HG02852 (cell line): ENCODE measurements around the gene NKX1-1.
"Not testable (repeated sequence)": the region's sequence is repeated elsewhere in the genome, so short reads cannot be mapped to it uniquely, and the experiment has no call there.

ENCODE experiments used
- ATAC-seq: cut with Tn5 transposase; IDR thresholded peaks from one replicate; pipeline ENCODE4 v1.9.1; 2021; ENCODE audit warnings: mild to moderate bottlenecking, moderate library complexity; ENCODE audit not compliant: unreplicated experiment

Gene NKX1-1

GRCh38 chr4:1405636-1406393, 427 bp downstream of the NKX1-1 start:
- ATAC-seq = no peak

DNA sequence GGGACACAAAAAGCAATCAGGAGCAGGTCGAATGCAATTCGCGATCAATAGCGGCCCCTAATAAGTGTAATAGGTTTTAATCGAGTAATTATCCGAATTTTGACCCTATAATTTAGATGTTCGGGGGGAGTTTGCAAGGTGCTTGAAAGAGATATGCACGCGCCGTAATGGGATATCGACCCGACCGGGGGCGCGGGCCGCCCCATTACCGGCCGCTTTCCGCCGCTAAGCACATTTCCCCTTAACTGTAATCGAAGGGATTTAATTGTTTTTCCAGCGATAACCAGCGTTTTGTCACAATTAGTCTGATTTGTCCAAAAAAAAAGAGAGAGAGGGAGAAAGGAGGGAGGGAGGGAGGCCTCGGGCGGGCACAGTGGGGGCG, 997 bp downstream of the NKX1-1 start:
- ATAC-seq = no peak

DNA sequence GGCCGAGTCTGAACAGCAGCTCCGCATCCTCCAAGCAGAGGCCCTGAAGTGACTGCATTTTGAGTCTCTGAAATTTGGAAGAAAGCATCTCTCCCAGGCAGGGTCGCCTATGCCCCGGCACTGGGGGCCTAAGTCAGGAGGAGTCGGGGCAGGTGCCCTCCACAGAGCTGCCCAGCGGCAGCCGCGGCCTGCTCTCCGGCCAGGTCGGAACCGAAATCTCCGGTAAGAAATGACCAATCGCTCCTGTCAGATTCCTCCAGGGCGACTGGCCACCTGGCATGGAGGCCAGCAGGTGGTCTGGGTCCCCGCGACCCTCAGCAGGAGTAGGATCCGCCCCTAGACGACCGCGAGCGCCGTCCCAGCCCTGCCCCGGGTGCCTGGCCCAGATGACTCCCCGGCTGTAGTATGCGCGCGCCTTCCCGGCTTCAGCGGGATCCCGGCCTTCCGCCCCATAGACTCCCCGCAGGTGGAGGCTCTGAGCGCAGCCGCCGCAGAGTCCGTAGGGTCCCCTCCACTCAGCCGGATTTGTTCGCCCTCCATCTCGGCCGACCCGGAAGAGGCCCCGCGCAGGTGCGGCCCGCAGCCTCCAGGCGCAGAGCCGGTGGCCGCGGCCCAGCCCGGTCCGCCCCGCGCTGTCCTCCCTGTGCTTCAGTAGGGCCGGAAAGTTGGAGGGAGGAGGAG, 1.5 kb downstream of the NKX1-1 start:
- ATAC-seq = no peak

DNA sequence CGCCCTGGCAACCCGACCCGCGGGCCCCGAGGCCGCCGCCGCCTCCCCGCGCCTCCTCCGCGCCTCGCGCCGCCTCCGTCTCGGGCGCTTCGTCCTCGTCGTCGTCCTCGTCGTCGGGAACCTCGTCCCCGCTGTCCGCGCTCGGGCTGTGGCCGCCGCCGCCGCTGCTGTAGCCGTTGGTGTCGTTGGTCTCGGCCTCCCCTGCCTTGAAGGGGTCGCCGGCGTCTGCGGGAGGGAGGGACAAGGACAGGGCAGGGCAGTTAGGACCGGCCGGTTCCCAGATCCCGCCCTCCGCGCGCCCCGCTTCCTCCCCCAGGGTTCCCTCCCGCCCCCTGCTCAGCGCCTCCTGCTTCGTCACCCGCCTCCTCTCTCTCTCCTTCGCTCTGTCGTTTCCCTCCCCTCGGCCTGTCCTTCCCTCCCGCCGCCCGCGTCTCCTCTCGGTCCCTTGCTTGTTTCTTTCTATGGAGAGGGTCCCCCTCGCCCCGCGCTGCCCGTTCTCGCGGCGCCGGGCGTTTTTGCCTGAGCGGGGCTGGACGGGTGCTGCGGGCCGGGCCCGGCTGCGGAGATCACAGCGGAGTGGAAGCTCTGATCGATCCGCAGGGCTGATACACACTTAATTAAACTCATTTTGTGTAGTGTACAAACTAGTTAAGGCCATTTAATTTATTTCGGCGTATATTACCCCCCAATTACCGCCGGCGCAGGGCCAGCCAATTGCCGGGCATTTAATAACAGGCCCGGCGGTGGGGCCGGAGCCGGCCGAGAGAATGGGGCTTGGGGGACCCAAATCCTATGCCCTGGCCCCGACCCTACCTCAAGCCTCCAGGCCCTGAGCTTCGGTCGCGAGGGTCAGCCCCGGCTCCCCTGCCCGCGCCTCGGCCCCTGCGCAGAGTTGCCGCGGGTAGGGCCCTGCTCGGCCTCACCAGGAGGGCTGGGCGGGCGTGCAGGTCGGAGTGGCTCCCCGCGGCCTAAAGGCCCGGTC, 2.4 kb downstream of the NKX1-1 start:
- ATAC-seq = no peak

DNA sequence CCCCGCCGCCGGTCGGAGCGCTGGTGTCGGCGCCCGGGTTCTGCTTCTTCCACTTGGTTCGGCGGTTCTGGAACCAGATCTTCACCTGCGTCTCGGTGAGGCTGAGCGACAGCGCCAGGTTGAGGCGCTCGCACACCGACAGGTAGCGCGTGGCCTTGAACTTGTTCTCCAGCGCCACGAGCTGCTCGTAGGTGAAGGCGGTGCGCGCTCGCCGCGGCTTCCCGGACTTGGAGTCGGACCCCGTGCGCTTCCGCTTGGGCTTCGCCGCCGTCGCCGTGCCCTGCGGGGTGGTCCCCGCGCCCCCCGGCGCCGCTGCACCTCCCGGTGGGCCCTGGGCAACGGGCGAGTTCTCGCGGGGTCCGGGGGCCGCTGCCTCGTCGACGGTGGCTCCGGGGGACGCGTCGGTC, 3.1 kb downstream of the NKX1-1 start:
- no peak for ATAC-seq

DNA sequence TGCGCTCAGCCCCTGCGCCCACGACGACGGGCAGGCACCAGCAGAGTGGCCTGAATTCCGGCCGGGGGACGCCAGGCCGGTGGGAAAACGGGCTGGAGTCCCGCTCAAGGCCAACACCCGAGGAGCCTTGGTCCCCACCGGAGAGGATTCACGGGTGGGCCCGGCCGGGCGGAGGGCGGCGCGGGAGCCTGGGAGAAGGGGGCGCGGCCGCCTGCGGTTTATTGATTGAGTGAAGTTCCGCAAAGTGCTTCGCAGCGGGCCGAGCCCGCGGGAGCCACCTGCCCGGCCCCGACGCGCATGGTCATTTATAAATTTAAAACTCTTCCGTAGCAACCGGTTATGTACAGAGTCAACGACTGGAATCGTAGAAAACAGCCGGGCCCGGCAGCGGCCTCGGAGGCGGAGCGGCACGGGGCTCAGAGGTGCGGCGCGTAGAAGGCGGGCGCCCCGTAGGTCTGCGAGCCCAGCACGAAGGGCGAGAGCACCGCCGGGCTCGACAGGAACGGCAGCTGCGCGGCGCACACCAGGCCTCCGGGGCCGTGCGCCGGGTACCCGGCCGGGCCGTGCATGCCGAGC, 3.6 kb downstream of the NKX1-1 start:
- ATAC-seq = no peak

GRCh38 chr4:1402021-1402515, 4.2 kb downstream of the NKX1-1 start:
- ATAC-seq = no peak

GRCh38 chr4:1401409-1402020, 4.7 kb downstream of the NKX1-1 start:
- ATAC-seq = no peak

- no peak for ATAC-seq
Observed at GRCh38 chr4:1400831-1401408, 5.3 kb downstream of the NKX1-1 start.

DNA sequence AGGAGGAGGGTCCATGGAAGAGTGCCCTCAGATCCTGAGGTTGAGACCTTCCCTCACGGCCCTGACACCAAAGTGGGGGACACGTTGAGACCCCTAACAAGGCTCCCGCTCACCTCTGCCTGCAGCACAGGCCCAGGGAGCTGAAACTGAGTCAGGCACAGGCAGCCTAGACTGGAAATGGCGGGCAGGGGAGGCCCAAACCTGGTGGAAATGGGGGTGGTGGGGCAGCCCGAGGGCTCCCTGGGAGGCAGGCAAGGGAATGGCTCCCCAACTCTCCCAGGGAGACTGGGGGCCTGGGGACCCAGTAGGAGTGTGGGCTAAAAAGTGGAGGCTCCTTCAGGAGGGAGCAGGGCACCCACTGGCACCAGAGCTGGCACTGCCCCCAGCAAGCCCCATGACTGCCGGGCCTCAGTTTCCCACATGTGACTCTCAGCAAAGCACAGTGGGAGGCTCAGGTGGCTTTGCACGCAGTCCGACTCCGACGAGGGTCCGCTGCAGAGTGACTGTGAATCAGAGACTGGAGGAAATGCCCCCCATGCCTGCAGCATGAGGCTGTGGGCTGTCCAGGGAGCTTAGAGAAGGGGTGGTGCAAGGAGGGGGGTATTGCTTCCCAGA, 5.9 kb downstream of the NKX1-1 start:
- no peak for ATAC-seq

DNA sequence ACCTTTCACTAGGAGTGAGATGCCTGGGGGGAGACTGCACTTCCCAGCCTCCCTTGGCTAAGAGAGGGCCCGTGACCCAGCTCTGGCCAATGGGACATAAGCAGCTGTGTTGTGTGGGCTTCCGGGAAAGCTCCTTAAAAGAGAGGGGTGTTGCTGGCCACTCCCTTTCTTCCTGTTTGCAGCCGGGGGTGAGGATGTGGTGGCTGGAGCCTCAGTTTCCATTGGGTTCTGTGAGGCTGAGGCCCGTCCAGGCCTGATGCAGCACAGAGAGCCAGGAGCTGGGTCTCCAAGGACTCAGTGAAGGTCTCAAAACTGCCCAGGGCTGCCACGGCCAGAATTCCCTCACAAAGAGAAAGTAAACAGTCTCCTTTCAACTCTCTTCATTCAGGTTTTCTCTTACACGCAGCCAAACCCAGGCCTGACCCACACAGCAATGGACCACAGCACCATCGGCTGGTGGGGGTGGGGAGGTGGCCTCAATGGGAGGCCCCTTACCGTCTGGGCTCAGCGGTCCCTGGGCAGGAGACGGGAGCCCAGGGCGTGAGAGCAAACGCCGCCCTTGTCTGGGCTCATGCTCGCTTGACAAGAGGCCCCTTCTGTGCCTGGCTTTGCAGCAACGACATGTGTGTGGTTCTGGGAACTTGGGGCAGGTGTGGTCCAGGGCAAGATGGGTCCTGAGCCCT, 6.6 kb downstream of the NKX1-1 start:
- ATAC-seq = no peak

DNA sequence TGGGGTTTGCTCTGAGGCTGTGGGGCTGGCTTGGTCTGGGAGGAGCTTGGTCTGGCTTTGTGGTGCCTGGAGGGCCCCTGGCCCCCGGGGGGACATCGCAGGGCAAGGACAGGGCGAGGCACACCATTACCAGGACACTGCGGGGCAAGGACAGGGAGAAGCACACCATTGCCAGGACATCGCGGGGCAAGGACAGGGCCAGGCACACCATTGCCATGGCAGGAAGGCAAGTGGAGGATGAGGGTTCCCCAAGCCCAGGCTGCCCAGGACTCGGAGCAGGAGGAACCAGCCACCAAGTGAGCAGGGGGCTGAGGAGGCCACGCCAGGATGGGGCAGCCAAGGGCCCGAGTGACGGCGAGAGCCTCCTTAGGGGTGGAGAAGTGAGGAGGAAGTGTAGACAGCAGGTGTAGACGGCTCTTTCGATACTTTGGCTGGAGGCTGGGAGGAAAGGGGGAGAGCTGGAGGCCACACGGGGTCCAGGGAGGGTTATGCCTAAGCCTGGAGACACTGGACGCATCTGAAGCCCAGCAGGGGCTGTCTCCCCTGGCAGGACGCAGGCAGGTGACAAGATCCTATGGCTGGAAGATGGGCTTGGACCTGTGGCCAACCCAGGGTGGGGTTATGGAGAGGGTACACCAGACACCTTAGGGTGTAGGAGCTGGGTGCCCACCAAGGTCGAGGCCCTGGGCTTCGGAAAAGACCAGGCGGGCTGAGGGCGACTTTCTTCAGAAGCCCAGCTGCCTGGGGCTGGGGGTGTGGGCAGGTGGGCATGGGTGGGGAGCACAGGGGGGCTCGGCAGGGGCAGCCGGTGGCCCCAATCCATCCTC, 7.3 kb downstream of the NKX1-1 start:
- no peak for ATAC-seq

DNA sequence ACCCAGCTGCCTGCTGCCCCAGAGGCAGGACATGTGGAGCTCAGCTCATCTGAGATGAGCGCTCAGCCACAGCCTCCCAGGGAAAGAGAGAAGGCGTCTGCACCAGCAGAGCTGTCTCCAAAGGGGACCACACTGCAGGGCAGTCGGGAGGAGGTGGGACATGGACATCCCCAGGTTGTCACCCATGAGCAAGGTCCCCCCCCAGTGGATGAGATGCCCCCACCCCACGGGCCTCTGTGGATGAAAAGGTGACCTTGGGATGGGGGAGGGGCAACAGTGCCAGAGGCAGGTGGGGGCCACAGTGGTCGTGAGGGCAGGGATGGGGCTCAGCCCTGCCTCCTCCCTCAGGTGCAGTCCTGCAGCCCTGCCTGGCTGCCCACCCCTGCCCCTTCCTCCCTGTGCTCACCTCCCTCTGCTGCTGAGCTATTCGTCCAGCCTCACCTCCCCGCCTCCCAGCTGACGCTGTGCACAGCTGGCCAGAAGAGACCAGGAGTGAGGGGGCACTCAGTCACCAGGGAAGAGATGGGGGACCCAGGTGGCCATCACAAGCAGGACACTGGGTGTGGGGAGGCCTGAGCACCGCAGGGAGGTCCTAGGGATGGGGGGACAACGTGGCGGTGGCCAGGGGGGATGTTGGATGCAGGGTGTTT, 9.3 kb downstream of the NKX1-1 start:
- ATAC-seq = no peak

GRCh38 chr4:1395941-1396805, 10.1 kb downstream of the NKX1-1 start:
- ATAC-seq = no peak

GRCh38 chr4:1395389-1395820, 10.8 kb downstream of the NKX1-1 start:
- ATAC-seq = not testable (repeated sequence)

DNA sequence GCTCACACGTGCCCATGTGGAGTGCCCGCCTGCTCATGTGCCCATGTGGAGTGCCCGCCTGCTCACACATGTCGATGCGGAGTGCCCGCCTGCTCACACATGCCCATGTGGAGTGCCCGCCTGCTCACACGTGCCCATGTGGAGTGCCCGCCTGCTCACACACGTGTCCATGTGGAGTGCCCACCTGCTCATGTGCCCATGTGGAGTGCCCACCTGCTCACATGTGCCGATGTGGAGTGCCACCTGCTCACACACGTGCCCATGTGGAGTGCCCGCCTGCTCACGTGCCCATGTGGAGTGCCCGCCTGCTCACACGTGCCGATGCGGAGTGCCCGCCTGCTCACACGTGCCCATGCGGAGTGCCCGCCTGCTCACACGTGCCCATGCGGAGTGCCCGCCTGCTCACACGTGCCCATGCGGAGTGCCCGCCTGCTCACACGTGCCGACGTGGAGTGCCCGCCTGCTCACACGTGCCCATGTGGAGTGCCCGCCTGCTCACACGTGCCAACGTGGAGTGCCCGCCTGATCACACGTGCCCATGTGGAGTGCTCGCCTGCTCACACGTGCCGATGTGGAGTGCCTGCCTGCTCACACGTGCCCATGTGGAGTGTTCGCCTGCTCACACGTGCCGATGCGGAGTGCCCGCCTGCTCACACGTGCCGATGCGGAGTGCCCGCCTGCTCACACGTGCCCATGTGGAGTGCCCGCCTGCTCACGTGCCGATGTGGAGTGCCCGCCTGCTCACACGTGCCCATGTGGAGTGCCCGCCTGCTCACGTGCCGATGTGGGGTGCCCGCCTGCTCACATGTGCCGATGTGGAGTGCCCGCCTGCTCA, 11.5 kb downstream of the NKX1-1 start:
- not testable (repeated sequence) for ATAC-seq
